NCI-H2196 (cell line): ENCODE results near the gene ERCC1.

ENCODE experiments used
- DNase-seq: peaks from one replicate; lab custom pipeline; 2025; ENCODE audit not compliant: unreplicated experiment; lab: John Stamatoyannopoulos, UW

ERCC1 gene

GRCh38 chr19:45406226-45407090 lies 17.3 kb downstream of the ERCC1 start, which contains the start of gene POLR1G:
POLR1G (plus strand) TSS chr19:45406644; CDS start chr19:45406697, 53 bp downstream.
- peak; percentile 86 for DNase-seq

- DNase-seq, result peak; percentile 88
These were observed 18.1 kb downstream of the ERCC1 start for GRCh38 chr19:45405435-45406225.

- DNase-seq, result peak; percentile 82
These were observed 18.9 kb downstream of the ERCC1 start, which contains the start of gene PPP1R13L for GRCh38 chr19:45404557-45405434. PPP1R13L (minus strand) TSS chr19:45405069; CDS start chr19:45398318, 6,751 bp downstream.

GRCh38 chr19:45403781-45404556 lies 19.7 kb downstream of the ERCC1 start:
- DNase-seq, result peak; percentile 9

GRCh38 chr19:45403272-45403671 lies 20.4 kb downstream of the ERCC1 start:
- no peak for DNase-seq

GRCh38 chr19:45402298-45403061 lies 21.2 kb downstream of the ERCC1 start:
- no peak for DNase-seq

- no peak for DNase-seq
These were observed 21.9 kb downstream of the ERCC1 start for GRCh38 chr19:45401815-45402214.

GRCh38 chr19:45400192-45400591 lies 23.5 kb downstream of the ERCC1 start:
- DNase-seq, result no peak

- DNase-seq, result no peak
These were observed 27.7 kb downstream of the ERCC1 start for GRCh38 chr19:45395821-45396617.

GRCh38 chr19:45391871-45392665 lies 31.6 kb downstream of the ERCC1 start:
- no peak for DNase-seq

GRCh38 chr19:45391346-45391745 lies 32.4 kb downstream of the ERCC1 start:
- DNase-seq, result peak; percentile 35

- DNase-seq, result no peak
These were observed 38.1 kb downstream of the ERCC1 start for GRCh38 chr19:45385392-45386221.

GRCh38 chr19:45382426-45382825 lies 41.3 kb downstream of the ERCC1 start:
- no peak for DNase-seq

- DNase-seq, result no peak
These were observed 43.6 kb downstream of the ERCC1 start for GRCh38 chr19:45380107-45380506.

- no peak for DNase-seq
These were observed 47.5 kb downstream of the ERCC1 start for GRCh38 chr19:45376045-45376724.
